Hematopoietic multipotent progenitor cell treated with erythropoietin and hydrocortisone succinate and interleukin-3 and kit ligand, for 17 days (in vitro differentiated cells): ENCODE data around the gene RANBP10.

Experiments
- DNase-seq: peaks from one replicate; pipeline ENCODE4 v3.0.0-alpha.2; 2015; ENCODE audit warnings: low spot score

Gene RANBP10

DNA sequence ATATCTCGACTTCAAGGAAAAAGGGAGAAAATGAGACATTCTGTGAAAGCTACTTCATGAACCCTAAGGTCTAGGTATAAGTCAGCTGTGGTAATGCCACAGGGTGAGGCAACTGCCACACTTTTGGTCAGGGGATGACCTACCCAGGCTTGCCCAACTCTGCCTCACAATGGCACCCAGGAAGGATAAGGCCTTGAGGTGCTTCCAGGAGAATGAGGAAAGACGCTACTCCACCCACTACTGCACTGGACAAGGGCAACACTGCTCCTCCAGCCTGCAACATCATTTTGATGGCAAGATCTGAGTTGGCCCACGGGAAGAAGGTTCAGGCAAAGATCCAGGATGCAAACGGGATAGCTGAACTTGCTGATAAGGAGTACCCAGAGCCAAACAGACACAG lies 65.2 kb downstream of the RANBP10 start:
- no peak for DNase-seq

DNA sequence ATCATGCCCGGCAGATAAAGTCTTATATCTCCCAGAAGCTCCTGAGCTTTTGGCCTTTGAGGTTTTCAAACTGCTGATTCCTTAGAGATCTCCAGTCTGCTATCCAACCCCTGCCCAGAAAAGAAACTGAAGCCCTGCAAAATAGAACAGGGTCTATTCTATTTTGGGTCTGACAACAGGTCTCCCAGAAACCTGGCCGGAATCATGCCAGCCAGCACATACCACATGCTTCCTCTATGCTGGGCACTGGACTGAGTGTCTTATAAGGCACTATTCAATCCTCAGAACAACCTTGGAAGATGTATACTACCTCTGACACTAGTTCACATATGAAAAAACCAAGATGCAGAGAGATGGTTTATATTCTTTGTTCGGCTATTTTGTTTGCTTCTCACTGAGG lies 66.0 kb downstream of the RANBP10 start:
- no peak for DNase-seq

DNA sequence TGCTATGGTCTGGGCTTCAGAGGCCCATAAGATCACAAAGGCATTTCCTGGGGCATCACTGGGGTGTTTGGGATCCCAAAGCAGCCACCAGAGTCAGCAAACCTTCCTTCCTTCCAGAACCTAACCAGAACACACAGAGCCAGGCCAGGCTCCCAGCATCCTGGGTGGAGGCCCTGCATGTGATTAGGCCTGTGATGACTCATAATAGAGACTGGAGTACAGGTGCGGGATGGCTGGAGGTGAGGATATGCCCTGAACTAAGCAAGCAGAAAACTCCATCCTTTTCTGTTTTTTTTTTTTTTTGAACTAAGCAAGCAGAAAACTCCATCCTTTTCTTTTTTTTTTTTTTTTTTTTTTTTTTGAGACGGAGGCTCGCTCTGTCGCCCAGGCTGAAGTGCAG lies 69.5 kb downstream of the RANBP10 start:
- DNase-seq: no peak

DNA sequence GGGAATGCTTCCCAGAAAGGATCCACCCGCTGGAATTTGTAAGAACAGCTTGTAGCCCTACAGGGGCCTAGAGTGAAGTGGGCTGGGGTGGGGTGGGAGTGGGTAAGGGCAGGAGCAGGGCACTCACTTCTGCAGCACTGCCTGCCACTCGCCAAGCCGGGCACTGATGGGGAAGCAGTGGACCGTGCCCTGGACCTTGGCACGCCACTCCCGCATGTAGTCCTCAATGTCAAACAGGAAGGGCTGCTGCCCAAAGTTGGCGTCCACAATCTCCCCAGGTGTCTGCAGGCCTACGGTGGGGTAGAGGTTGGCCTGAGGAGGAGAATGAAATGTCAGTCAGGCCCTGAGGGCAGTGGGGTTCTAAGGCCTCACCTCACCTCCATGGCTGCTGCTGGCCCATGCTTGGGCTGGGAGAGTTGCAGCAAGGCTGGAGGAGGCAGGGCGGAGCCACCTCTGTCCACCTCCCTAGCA lies 71.6 kb downstream of the RANBP10 start:
- no peak for DNase-seq

DNA sequence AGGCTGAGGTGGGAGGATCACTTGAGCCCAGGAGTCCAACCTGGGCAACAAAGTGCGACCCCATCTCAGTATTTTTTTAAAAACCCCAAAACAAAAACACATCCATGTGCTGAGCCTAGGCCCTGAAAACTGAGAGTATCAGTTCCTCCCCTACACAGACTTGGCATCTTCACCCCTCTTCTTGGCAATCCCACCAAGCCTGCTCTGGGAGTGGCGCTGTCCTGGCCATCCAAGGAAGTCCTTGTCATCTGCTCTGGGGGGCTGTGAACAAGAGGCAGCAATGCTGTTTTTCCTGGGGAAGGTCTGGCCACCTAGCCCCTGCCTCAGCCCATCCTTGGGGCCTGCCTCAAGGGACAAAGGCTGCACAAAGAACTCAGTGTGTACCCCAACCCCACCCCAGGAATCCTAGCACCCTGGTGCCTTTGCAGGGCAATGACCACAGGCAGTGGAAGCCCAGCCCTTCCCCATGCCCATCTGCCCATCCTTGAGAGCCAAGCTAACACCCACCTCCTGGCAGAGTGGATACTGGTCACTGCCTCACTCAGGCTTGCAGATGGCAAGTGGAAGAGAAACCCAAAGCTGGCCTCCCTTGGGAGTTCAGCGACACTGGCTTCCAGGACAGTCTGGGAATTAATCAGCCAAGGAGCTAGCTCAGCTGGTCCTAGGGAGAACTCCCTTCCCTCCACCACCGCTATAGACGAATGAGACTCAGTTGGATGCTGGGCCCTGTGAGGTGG lies 72.5 kb downstream of the RANBP10 start:
- DNase-seq: no peak

DNA sequence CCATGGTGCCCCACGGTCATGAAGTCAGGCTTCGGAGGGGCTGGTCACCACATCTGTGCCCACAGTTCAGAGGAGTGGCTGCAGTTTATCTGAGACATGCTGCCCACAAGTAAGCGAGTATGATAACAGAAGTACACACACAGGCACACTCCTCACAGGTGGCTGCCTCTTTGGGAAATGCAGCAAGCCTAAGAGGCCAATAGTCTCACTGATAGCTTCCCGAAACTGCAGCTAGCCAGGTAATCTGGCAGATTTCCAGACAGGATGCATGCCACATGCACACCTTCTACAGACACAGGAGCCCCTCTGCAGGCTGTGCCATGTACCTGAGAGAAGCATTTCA lies 74.6 kb downstream of the RANBP10 start:
- DNase-seq: no peak

DNA sequence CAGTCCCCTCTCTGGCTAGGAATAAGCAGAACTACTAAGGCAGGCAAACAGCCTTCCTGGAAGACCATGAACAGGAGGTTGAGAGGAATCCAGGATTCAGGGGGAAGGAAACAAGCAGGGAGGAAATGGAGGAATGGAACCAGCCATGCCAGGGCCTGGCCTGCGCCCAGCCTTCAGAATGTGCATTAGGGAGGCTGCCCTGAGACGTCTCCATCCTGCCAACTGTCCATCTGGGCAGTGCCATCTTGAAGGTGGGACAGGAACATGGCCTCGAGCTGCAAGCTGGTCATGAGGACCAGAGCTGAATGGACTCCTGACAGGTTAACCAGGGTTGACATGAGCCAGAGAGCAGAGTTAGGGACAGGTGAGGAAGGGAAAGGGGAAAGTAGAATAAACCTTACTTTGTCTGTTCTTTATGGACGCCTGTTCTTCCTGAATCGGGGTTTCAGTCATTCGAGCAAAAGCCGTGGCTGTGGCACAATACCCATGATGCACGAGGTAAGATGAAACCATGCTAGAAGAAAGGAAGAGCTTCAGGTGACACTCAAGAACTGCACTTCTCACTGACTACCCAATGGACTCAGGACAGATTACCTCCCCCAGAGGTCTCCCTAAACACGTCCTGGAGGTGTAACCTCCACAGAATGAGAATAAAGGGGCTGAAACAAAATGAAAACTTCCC lies 75.1 kb downstream of the RANBP10 start:
- DNase-seq: no peak

DNA sequence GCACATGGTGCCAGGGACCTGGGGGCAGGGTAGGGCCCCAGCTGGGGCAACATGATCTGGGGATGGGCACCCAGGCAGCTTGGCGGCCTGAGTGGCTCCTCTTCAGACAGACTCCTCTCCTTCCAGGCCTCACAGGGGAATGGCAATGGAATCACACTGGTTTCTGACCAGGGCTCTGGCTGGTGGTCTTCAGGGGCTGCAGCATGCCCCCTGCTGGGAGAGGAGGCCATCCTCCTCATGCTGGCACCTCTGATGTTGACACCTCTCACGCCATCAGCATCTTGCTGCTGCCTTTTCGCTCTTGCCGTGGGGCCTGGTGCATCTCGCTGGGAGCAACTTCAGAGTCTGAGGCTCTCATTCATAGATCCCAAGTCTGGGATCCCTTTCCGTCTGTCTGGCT lies 76.0 kb downstream of the RANBP10 start:
- no peak for DNase-seq

DNA sequence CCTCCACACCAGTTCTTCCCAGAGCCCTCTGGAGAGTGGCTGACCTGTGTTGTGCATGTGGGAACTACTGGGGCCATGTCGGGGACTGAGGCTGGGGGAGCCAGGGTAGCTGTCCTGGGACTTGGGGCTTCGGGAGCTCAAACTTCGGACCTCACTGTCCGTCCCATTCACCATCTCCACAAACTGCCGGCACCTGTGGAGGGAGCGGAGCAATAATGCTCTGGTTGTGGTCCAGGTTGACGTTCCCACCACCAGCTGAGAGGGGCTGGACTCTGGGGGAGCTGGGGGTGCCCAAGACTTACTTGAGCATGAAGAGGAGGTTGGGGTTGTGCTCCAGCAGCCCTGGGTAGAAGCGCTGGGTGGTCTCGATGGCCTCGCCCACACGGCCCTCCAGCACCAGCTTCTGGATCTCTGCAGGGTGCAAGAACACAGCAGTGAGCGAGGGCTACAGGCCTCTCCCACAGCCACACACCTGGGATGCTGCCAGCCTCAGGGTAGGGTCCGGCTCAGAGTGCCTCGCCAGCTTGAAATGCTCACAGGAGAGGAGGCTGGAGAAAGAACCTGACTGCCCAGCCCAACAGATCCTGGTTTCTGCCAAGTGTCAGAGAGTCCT lies 76.6 kb downstream of the RANBP10 start:
- DNase-seq: no peak

DNA sequence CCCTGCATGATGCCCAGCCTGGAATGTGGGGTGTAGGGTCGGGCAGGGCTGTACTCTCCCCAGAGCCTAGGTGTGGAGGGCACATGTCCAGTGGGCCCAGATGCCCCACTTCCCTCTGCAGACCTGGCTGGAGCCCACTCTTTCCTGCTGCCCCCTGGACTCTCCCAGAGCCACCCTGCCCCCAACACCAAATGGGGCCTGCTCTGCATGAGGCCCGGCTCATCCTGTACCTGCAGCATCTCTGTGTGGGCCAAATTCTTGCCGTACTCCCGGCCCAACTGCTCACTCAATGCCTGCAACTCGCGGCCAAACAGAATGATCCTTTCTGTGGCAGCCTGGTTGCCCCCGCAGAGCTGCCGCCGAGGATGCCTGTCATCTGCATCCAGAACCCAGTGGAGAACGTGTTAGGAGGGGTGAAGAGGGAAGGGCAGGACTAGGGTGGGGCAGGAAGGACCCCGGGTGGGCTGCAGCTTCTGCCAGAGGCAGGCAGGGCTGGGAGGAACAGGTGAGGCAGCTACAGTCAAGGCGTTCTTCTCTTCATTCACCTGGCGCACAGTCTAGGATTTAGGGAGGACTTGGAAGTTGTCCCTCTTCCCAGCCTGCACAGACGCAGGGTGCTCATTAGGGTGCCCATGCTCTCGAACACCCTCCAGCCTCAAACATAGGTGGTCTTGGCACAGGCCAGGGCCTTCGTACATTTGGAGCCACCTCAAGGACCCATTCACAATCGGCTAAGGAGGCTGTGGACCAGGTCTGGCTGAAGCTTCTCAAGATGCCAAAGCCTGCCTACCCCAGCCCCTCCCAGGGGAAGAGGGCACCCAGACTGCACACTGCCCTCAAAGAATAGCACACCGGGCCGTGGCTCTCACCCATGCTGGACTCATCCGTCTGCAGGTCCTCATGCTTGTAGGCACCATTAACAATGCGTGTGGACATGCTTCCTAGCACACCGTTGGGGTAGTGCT lies 78.6 kb downstream of the RANBP10 start:
- DNase-seq: no peak

DNA sequence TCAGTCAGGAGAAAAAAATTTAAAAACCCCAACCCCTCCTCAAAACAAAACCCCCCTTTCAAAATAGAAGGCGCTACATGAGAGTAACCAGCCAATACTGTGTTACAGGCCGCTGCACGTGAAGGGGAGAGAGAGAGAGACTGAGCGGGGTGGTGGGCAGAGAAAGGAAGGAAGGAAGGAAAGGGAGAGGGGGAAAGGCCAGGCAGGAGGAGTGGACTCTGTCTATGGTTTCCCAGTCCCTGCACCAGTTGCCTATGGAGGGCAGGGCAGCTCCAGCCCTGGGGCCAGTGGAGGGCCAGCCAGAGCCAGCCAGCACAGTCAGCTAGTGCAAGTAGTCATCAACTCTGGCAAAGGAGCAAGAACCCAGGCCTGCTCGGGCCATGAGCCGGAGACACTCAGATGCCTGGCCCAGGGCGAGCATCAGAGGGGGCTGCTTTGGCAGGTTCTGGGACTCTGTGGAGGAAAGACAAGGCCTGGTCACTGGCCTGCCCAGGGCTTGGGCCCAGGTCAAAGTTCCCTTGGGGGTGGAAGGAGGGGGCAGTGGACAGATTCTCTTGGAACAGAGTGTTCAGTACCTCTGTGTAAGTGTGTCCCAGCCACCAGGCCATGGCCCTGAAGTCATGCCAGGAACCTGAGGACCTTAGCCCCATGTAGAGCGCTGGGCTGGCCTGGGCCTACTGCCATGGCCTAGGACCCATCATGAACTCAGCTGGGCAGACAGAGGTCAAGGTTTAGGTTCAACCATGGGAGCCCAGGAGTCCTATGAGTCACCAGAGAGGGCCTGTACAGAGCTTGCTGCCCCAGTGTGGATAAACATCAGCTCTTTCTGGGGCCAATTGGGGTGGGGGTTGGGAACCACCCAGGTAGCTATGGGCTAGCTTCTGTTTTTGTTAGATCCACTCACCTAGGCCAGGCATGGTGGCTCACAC lies 80.0 kb downstream of the RANBP10 start:
- no peak for DNase-seq

DNA sequence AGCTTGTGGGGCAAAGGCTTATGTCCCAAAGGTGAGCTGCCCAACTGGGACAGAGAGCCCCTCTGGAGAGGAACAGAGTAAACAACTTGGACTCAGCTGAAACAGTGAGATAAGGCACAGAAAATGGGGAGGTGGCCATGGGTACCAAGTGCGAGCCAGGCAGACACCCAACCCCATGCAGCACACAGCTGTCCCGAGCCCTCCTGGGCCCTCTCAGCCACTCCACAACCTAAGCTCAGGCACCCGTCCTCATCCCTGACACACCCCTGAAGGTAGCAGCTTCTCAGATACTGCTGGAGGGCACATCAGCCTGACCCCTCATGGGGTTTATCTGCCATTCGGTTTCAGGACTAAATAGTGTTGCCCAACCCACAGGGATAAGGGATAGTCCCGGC lies 82.5 kb downstream of the RANBP10 start:
- peak; percentile 63 for DNase-seq

DNA sequence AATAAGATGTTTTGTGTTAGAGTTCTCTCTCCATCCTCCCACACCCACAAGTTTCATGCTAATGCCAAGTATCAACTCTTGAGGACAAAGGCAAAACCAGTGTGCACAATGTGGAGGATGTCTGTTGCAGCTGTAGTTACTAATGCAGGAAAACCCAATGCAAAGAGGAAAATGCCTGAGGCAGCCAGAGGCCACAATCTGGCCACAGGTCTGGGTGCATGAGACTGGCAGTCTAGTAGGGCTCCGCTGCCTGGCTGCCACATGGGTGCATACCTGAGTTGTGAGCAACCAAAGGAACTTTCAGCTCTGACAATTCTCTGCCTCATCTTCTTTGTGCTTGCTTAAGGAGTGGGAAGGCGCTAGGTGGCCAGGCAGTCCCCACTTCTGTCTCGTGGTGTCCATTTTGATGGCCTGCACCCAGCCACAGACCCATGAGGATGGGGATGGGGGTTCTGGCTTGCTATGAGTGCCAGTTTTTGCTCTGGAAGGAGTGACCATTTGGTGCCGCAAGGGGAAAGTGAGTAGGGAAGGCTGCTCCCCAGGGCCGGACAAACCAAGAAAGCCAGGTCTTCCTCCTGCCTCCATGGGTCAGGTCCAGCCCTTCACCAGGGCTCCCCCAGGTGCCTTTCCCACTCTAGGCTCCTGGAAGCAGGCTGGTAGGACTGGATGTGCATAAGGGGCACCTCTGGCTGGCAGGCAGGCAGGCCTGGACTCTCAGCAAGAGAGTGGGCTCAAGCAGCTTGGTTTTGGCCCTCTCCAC lies 83.0 kb downstream of the RANBP10 start:
- no peak for DNase-seq

DNA sequence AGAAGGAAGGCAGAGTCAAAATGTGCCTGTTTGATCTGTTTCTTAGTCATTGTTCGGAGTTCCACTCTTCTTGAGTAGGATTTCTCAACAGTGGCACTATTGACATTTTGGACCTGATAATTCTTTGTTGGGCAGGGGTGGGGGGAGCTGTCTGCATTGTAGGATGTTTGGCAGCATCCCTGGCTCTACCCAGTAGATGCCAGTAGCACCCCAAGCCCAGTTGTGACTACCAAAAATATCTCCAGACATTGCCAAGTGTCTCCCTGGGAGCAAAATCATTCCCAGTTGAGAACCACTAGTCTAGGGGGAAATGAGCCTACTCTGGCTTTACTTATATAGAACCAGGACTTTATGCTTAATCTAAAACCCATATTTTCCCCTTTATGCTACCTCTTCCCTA lies 86.1 kb downstream of the RANBP10 start:
- no peak for DNase-seq

DNA sequence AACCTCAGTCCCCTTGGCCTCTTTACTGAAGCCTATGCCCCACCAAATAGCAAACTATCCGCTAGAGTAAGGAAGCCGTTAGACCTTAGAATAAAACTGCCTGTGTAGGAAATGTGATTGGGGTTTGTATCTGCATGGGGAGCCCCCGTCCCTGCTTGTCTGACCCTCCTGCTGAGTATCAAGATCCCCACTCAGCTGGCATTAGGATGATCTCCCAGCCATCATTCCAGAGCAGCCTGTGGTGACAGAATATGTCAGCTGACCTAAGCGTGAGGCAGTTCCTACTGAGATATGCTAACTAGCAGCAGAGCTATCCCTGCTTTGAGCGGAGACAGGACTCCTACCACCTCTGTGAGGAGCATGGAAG lies 86.6 kb downstream of the RANBP10 start:
- DNase-seq: peak; percentile 71

DNA sequence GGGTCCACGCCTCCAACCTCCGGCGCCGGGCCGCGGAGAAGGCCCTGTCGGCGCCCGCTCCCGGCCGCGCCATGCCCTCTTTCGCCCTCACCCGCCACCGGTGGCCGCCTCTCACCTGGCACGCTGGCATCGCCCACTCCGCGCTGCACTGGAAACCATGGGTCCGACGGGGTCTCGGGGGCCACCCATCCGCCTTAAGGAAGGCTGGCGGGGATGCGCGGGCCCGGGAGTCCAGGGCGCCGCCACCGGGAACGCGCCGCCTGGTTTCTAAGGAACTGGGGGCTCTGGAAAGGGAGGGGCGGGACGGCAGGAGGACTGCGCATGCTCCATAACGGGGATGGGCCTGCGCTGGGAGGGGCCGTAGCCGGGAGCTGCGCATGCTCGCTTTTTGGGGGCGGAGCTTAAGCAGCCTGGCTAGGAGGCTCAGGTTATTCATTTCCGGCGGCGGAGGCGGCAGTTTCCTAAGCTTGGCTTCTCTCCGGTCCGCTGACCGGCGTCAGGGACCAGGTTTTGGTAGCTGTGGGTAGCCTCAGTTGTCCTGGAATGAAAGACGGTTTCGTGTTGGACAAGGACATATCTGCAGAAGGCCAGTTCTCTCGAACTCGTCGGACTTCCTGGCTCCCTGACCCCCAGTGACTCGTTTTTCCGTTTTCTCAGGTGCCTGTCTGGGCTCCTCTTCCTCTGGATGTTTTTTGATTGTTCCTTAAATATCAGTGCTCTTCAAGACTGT lies 87.1 kb downstream of the RANBP10 start, which contains the start of gene GFOD2:
Gene GFOD2, minus strand, starts transcription at position 269 of the 730 bp plus-strand sequence. CDS start 33,601 bp downstream, outside the sequence.
- peak; percentile 98 for DNase-seq

DNA sequence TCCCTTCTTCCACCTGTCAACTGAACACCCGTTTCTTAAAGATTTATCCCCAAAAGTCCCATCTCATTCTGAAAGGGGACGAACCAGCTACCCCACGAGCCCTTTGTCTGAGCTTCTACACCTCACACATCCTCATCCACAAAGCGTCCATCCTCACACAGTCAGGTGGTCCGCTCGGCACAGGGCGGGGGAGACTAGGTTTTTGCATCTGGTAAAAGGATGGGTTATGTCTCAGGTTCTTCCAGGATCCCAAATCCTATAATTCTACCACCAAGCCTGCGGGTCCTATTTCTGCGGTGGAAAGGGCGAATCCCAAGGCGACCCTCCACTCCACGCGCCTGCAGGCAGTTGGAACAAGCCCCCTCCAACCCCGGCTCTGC lies 87.7 kb downstream of the RANBP10 start:
- no peak for DNase-seq

DNA sequence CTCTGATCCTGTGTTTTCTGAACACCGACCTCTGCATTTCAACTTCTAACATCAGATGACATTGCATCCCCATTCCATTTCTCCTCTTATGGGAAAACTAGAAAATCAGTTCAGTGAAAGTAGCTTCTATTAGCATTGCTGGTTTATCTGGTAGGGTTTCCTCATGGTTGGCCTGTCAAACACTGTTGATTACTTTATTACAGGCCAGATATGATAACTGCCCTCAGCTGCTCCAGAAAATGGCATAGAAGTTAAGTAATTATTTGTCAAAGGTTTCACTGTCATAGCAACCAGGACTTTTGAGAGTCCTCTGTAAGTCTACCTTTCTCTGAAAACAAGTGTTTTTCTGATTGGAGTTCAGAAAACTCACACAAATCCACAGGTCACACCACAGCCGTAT lies 90.3 kb downstream of the RANBP10 start:
- no peak for DNase-seq

DNA sequence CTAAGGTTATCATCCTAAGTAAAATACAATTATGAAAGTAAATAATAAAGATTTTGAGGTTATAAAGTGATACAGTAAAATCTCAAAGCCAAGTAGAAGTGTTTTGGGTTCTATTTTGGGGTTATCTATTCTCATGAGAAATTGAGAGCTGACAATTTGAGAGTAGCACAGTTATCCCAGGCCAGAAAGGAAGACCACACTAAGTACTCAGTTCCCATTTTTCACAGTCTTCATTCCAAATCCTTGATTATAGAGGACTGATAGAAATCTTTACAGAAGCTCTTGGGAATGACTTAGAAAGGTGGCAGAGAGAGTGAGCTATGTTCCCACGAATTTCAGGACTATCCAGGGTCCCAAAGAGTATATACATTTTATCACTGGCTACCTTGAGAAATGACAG lies 91.8 kb downstream of the RANBP10 start:
- no peak for DNase-seq
